ENCODE measurements around the gene CPOX. TPM values are rescaled to one million over a fixed set of nuclear protein-coding genes. Genes with fewer than 3 reads are reported as not detected.

Gene CPOX
- total and polyA plus RNA-seq, 8 donors = 4.1 to 43.7 (median 14.9) TPM

DNA sequence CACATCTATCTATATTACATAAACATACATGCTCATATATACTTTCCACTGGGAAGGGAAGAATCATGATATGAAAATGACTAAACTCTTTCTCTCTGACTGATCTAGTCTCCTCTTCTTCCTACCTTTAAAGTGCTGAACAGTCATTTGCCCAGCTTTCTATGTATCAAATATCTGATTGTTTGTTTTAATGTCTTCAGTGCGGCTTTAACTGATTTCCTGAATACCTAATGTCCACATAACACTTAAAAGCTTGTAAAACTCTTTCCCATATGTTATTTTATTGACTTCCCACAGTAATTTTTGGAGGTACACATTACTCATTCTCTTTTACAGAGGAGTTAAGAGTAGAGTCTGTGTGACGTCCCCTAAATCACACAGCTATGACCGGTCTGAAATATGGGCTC, 28.2 kb downstream of the CPOX start:
- no peak for DNase-seq
- peak overlapping the region in 1 of 5 donors; percentile 2 for H3K27ac ChIP-seq
- WGBS, 5 donors = 43 to 53% (median 46%) methylated on average over 3 of the region's 3 CpGs

DNA sequence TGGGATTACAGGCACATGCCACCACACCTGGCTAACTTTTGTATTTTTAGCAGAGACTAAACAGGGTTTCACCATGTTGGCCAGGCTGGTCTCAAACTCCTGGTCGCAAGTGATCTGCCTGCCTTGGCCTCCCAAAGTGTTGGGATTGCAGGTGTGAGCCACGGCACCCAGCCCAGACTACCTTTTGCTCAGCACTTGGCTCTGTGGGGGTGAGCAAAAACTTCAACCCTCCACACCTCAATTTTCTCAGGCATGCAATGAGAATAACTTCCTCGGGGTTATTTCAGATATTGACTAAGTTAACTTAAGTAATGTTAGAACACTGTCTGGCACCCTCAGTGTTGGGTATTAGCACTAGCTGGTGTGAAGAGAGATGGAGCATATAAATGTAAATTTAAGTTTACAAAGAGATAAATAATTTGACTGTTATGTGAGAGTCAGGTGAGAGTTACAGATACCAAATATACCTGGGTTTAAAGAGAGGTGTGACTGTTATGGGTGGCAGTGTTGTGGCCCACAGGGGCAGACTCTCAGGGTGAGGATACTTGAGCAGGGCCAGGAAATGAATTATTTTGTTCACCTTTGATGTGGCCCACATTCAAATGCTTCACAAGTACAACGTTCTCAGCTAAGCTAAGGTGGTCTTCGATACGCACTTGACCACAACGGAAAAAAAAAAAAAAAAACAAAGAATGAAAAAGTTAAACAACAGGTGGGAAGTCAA, 29.0 kb downstream of the CPOX start:
- intact Hi-C loops (cut with DNase I; ENCODE audit: low total_unique reads) = no loop called here
- DNase-seq = peak in 1 of 2 donors; percentile 32
- WGBS, 5 donors = 58 to 80% (median 68%) methylated on average over 6 to 7 of the region's 7 CpGs
- Histone ChIP-seq H3K36me3 (no peaks in the 10 kb centered on the region), H3K27me3 (no peaks in the 10 kb centered on the region), H3K4me1 (no peaks in the 10 kb centered on the region), H3K4me3 (no peak overlapping the region), H3K9me3 (no peaks in the 10 kb centered on the region), H3K27ac (peak overlapping the region in 2 of 5 donors; percentile 4 to 31)
- TF ChIP-seq POLR2AphosphoS5 (IDR thresholded peaks at IDR 0.05) (no peak), POLR2A (IDR thresholded peaks at IDR 0.05) (no peak), EP300 (IDR thresholded peaks at IDR 0.05) (no peak)
- TF ChIP-seq, protein P1, sequence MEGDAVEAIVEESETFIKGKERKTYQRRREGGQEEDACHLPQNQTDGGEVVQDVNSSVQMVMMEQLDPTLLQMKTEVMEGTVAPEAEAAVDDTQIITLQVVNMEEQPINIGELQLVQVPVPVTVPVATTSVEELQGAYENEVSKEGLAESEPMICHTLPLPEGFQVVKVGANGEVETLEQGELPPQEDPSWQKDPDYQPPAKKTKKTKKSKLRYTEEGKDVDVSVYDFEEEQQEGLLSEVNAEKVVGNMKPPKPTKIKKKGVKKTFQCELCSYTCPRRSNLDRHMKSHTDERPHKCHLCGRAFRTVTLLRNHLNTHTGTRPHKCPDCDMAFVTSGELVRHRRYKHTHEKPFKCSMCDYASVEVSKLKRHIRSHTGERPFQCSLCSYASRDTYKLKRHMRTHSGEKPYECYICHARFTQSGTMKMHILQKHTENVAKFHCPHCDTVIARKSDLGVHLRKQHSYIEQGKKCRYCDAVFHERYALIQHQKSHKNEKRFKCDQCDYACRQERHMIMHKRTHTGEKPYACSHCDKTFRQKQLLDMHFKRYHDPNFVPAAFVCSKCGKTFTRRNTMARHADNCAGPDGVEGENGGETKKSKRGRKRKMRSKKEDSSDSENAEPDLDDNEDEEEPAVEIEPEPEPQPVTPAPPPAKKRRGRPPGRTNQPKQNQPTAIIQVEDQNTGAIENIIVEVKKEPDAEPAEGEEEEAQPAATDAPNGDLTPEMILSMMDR (IDR thresholded peaks at IDR 0.05) = no peak

More for the DNA sequence above, 28.2 kb downstream of the CPOX start:
- Histone ChIP-seq H3K4me3 (no peak overlapping the region), H3K9me3 (no peaks in the 10 kb centered on the region), H3K27me3 (no peaks in the 10 kb centered on the region), H3K36me3 (no peaks in the 10 kb centered on the region), H3K4me1 (no peaks in the 10 kb centered on the region)
- no peak for TF ChIP-seq POLR2AphosphoS5 (IDR thresholded peaks at IDR 0.05)
- no peak for TF ChIP-seq POLR2A (IDR thresholded peaks at IDR 0.05)
- TF ChIP-seq EP300 (IDR thresholded peaks at IDR 0.05) = no peak
- TF ChIP-seq, protein P1 (IDR thresholded peaks at IDR 0.05) = no peak
- intact Hi-C loops (cut with DNase I; ENCODE audit: low total_unique reads) = no loop called here

DNA sequence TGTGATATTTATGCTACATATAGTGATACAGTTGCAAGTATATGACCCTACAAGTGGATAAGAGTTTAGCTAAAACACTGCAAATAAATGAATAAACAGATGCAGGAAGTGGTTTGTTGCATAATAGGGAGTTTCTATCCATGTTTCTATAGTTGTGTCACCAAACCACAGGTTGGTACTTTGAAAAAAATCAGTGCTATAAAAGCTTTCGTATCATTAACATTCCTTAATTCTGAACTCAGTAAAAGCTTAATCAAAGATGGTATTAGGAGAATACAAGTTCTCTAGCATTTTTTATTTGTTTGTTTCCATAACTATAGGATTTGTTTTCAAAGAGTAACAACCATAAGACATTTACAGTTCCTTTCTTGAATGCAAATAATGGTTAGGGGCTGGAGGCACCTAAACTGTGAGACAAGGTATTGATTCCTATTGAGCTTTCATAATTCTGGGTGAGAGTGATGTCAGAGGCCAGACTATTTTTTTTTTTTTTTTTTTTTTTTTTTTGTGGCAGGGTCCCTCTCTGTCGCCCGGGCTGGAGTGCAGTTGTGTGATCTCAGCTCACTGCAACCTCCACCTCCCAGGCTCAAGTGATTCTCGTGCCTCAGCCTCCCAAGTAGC, 29.6 kb downstream of the CPOX start:
- TF ChIP-seq POLR2AphosphoS5 (IDR thresholded peaks at IDR 0.05) (no peak), POLR2A (IDR thresholded peaks at IDR 0.05) (no peak), EP300 (IDR thresholded peaks at IDR 0.05) (no peak)
- TF ChIP-seq, protein P1 (IDR thresholded peaks at IDR 0.05) = no peak
- intact Hi-C loops (cut with DNase I; ENCODE audit: low total_unique reads) = no loop called here
- H3K27ac ChIP-seq = peak overlapping the region in 2 of 5 donors; percentile 4 to 31
- H3K4me1 ChIP-seq = no peaks in the 10 kb centered on the region
- DNase-seq = peak in 1 of 2 donors; percentile 15
- no peak overlapping the region for H3K4me3 ChIP-seq
- H3K9me3 ChIP-seq = no peaks in the 10 kb centered on the region
- no peaks in the 10 kb centered on the region for H3K36me3 ChIP-seq
- H3K27me3 ChIP-seq = no peaks in the 10 kb centered on the region
- WGBS, 5 donors = 62 to 90% (median 74%) methylated on average over 4 of the region's 4 CpGs

DNA sequence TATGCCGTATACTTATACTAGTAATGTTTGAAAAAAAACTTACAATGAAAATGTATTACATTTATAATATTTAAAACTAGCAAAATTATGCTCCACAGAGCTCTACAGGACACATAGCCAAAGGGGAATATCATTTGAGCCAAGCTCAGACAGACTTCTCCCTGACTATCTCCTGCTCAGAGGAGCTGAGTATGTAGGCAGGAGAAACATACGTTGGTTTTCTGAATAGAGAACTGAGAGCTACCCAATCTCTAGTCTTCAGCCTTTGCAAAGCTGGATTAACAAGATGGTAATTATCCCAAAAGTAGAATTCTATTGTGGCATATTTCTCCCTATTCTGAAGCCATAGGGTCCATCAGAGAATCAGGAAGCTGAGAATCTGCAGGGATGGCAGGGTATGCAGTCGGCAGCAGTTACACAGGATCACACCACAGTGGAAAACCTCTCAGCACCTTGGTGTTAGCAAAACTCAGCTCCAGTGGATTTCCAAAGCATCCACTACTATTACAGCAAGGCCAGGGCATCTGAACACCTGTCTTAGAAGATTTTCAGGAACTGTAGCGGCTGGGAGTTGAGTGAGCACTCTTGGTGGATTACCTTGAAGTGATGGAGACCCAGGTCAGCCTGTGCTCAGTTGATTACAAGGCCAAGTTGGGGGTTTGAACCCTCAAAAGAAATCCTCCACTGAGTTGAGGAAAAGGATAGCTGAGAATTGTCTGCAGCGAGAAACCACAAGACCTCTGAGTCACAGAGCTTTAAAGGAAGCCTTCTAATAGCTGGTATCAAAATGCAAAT, 31.5 kb downstream of the CPOX start:
- 76 to 79% (median 77%) methylated on average over 5 of the region's 5 CpGs for WGBS, 5 donors
- intact Hi-C loops (cut with DNase I; ENCODE audit: low total_unique reads) = no loop called here
- H3K36me3 ChIP-seq = no peaks in the 10 kb centered on the region
- H3K4me1 ChIP-seq = no peaks in the 10 kb centered on the region
- no peak overlapping the region for H3K27ac ChIP-seq
- H3K27me3 ChIP-seq = no peaks in the 10 kb centered on the region
- no peaks in the 10 kb centered on the region for H3K9me3 ChIP-seq
- no peak overlapping the region for H3K4me3 ChIP-seq
- TF ChIP-seq POLR2A (IDR thresholded peaks at IDR 0.05) (no peak), EP300 (IDR thresholded peaks at IDR 0.05) (no peak), POLR2AphosphoS5 (IDR thresholded peaks at IDR 0.05) (no peak)
- TF ChIP-seq, protein P1 (IDR thresholded peaks at IDR 0.05) = no peak
- no peak for DNase-seq
